A549 treated with RU486 at 1 μM for 4 hours (cell line): Measurements from ENCODE around the gene TEX53. TPM values are rescaled to one million over a fixed set of nuclear protein-coding genes. Genes with fewer than 3 reads are reported as not detected.

Experiments used
- total RNA-seq: library from RNA; stranded (reverse); fragments of 200-300 nt; extraction: Qiagen RNA extraction; gene quantifications from 5 replicates; pipeline ENCODE4 v1.2.3, GENCODE V29; 2022; ENCODE audit warnings: low read depth

TEX53 gene
- not detected in 5 replicates for total RNA-seq

DNA sequence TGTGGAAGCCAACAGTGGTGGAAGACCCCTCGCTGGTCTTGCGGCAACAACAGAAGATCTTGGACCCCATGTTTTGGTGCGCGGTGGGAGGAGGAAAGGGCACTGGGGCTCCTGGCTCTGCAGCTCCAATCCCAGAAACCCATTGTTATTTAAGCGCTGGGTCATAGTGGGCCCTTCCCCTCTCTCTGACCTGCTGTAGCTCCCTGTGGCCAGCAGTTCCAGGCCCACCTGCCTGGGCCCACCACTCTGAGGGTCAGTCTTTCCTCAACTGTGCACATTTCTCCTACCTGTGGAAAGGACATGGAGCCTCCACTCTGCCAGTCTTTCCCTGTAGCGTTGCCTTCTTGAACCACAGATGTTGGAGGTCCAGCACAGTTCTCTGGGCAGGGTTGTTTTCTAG, at the start of gene TEX53:
TSS of gene TEX53 (minus strand) at position 101 of the 400 bp plus-strand sequence. CDS start at position 70, 31 bp downstream.

DNA sequence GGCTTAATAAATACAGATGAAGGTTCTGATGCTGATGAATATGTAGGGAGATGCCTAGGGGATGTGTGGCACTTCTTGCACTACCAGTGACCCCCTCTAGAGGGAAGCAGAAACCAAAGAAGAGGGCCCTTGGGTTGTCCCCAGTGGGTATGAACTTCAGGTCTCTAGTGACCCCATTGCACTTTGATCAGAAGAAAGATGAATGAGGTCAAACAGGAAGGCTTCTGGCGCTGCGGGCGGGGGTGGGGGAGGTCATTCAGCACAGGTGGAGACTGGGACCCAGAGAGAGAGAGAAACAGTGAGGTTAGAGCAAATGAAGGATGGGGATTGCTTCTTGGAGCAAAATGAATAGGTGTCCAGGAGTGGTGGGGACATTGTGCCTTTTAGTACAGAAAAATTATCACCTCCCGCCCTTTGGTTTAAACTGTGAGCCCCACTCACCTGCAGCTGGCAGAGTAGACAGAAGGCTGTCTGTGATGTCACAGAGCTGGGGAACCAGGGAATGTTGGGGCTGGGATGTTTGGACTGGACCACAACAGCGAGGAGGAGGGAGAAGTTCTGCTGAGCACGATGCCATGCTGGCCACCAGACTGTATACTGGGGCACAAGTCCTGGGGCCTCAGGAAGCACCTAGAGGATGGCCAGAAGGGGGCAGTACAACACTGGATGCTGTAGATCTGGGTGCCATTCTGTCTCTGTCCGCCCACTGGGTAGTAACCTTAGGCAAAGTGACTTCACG, 24.2 kb upstream of the TEX53 start, which contains the start of gene TEX48:
TSS of gene TEX48 (minus strand) at position 599 of the 739 bp plus-strand sequence. CDS start 10,469 bp downstream, outside the sequence.

Other genes with a start within 250 kb of the TEX53 start
- gene WHRN, start 152.3 kb downstream of the TEX53 start, total RNA-seq: 3.9 to 8.1 TPM (median 6.7 TPM) in 5 replicates
- gene ATP6V1G1, start 70.0 kb downstream of the TEX53 start, total RNA-seq: 114 to 155 TPM (median 116 TPM) in 5 replicates
- 10.8 to 12.7 TPM (median 11.8 TPM) in 5 replicates for gene TMEM268, start 46.5 kb downstream of the TEX53 start, total RNA-seq
- not detected in 5 replicates for gene TEX48, start 24.4 kb upstream of the TEX53 start, total RNA-seq
- gene TNFSF15, start 148.2 kb upstream of the TEX53 start, total RNA-seq: 0.26 to 0.40 TPM (median 0.31 TPM) in 5 replicates